HG02885 (cell line): ENCODE results near the gene ERRFI1.
"Not testable (repeated sequence)": the region's sequence is repeated elsewhere in the genome, so short reads cannot be mapped to it uniquely, and the experiment has no call there.

Experiments used
- ATAC-seq: cut with Tn5 transposase; IDR thresholded peaks from one replicate; pipeline ENCODE4 v1.9.1; 2021; ENCODE audit warnings: mild to moderate bottlenecking; ENCODE audit not compliant: unreplicated experiment, poor library complexity

Gene ERRFI1

GRCh38 chr1:8026153-8026975 lies at the start of gene ERRFI1:
Gene ERRFI1, minus strand, starts transcription at chr1:8026309. Its CDS starts 10,690 bp downstream, at chr1:8015619.
- peak; percentile 91 for ATAC-seq

GRCh38 chr1:8075511-8076051 lies 49.5 kb upstream of the ERRFI1 start:
- ATAC-seq, result no peak

- no peak for ATAC-seq
Observed at GRCh38 chr1:8073112-8073855, 47.2 kb upstream of the ERRFI1 start.

GRCh38 chr1:8070381-8070811 lies 44.3 kb upstream of the ERRFI1 start:
- no peak for ATAC-seq

GRCh38 chr1:8069614-8070320 lies 43.7 kb upstream of the ERRFI1 start:
- ATAC-seq, result not testable (repeated sequence)

GRCh38 chr1:8065369-8065768 lies 39.3 kb upstream of the ERRFI1 start:
- ATAC-seq, result no peak

GRCh38 chr1:8063298-8064036 lies 37.4 kb upstream of the ERRFI1 start:
- ATAC-seq, result no peak

GRCh38 chr1:8062861-8063260 lies 36.8 kb upstream of the ERRFI1 start:
- ATAC-seq, result no peak

GRCh38 chr1:8061673-8062386 lies 35.7 kb upstream of the ERRFI1 start:
- no peak for ATAC-seq

- ATAC-seq, result no peak
Observed at GRCh38 chr1:8061210-8061609, 35.1 kb upstream of the ERRFI1 start.

GRCh38 chr1:8059161-8059622 lies 33.1 kb upstream of the ERRFI1 start:
- no peak for ATAC-seq

GRCh38 chr1:8057779-8058178 lies 31.7 kb upstream of the ERRFI1 start:
- ATAC-seq, result not testable (repeated sequence)

GRCh38 chr1:8055973-8056372 lies 29.9 kb upstream of the ERRFI1 start:
- no peak for ATAC-seq

- no peak for ATAC-seq
Observed at GRCh38 chr1:8053878-8054567, 27.9 kb upstream of the ERRFI1 start.

GRCh38 chr1:8051650-8052049 lies 25.5 kb upstream of the ERRFI1 start:
- ATAC-seq, result no peak

GRCh38 chr1:8049229-8049628 lies 23.1 kb upstream of the ERRFI1 start:
- ATAC-seq, result not testable (repeated sequence)

- ATAC-seq, result no peak
Observed at GRCh38 chr1:8047686-8048445, 21.8 kb upstream of the ERRFI1 start.

GRCh38 chr1:8047112-8047511 lies 21.0 kb upstream of the ERRFI1 start:
- no peak for ATAC-seq
